NCI-H524 (cell line): Measurements from ENCODE around the gene TUBE1.
A peak's percentile ranks its signal among the peaks of the same experiment; 100 is the strongest.
"Not testable (repeated sequence)": the region's sequence is repeated elsewhere in the genome, so short reads cannot be mapped to it uniquely, and the experiment has no call there.

ENCODE experiments used
- DNase-seq, 2 experiments: peaks; one replicate each; lab custom pipeline; 2025; lab: John Stamatoyannopoulos, UW

TUBE1 gene

GRCh38 chr6:112087136-112087911, at the start of gene TUBE1, which contains the start of gene FAM229B:
Gene TUBE1 (minus strand): TSS chr6:112087482. CDS start chr6:112087434, 48 bp downstream.
Gene FAM229B (plus strand): TSS chr6:112087591. CDS start chr6:112099284, 11,693 bp downstream.
- peak; percentile 92 to 97 for DNase-seq

- no peak for DNase-seq
Measured at GRCh38 chr6:112130878-112131277, 43.6 kb upstream of the TUBE1 start.

GRCh38 chr6:112128208-112128607, 40.9 kb upstream of the TUBE1 start:
- no peak for DNase-seq

- no peak for DNase-seq
Measured at GRCh38 chr6:112123982-112124381, 36.7 kb upstream of the TUBE1 start.

- no peak for DNase-seq
Measured at GRCh38 chr6:112122756-112123155, 35.5 kb upstream of the TUBE1 start.

- DNase-seq, result no peak
Measured at GRCh38 chr6:112118034-112118433, 30.8 kb upstream of the TUBE1 start.

- no peak for DNase-seq
Measured at GRCh38 chr6:112117554-112117953, 30.3 kb upstream of the TUBE1 start.

GRCh38 chr6:112116221-112116620, 28.9 kb upstream of the TUBE1 start:
- no peak for DNase-seq

GRCh38 chr6:112114577-112115223, 27.4 kb upstream of the TUBE1 start:
- no peak for DNase-seq

GRCh38 chr6:112113918-112114317, 26.6 kb upstream of the TUBE1 start:
- no peak for DNase-seq

GRCh38 chr6:112113431-112113830, 26.1 kb upstream of the TUBE1 start:
- DNase-seq, result no peak

GRCh38 chr6:112109262-112109661, 22.0 kb upstream of the TUBE1 start:
- DNase-seq, result no peak

GRCh38 chr6:112106562-112106961, 19.3 kb upstream of the TUBE1 start:
- DNase-seq, result no peak

- not testable (repeated sequence) for DNase-seq
Measured at GRCh38 chr6:112106026-112106425, 18.7 kb upstream of the TUBE1 start.

GRCh38 chr6:112100561-112100960, 13.3 kb upstream of the TUBE1 start:
- no peak for DNase-seq

- DNase-seq, result no peak
Measured at GRCh38 chr6:112096901-112097300, 9.6 kb upstream of the TUBE1 start.

GRCh38 chr6:112087916-112088315, 634 bp upstream of the TUBE1 start:
- peak in 1 of 2 experiments; percentile 17 for DNase-seq

GRCh38 chr6:112086744-112087135, 542 bp downstream of the TUBE1 start:
- peak; percentile 19 to 63 for DNase-seq

- no peak for DNase-seq
Measured at GRCh38 chr6:112085286-112086065, 1.8 kb downstream of the TUBE1 start.

- no peak for DNase-seq
Measured at GRCh38 chr6:112081569-112081968, 5.7 kb downstream of the TUBE1 start.

GRCh38 chr6:112066606-112067005, 20.7 kb downstream of the TUBE1 start:
- DNase-seq, result peak in 1 of 2 experiments; percentile 13

GRCh38 chr6:112065426-112065986, 21.8 kb downstream of the TUBE1 start:
- no peak for DNase-seq
